Esophagus (tissue), 2 donors: Measurements from ENCODE around the gene RGPD8. TPM values are rescaled to one million over a fixed set of nuclear protein-coding genes. Genes with fewer than 3 reads are reported as not detected.
"Not testable (repeated sequence)": the region's sequence is repeated elsewhere in the genome, so short reads cannot be mapped to it uniquely, and the experiment has no call there.

Experiments
- H3K27ac ChIP-seq, 2 donors: one replicate each; pipeline ENCODE4 v1.5.1; 2013; ENCODE audit warnings: low read depth in 2 of 2, mild to moderate bottlenecking in 2 of 2, inconsistent platforms in 1 of 2, low read length in 1 of 2, moderate library complexity in 1 of 2
- H3K27me3 ChIP-seq, 2 donors: one replicate each; pipeline ENCODE4 v1.6.1; 2013; ENCODE audit warnings: low read length in 2 of 2, control low read depth in 1 of 2, mild to moderate bottlenecking in 1 of 2; ENCODE audit not compliant: insufficient read depth in 2 of 2, control insufficient read depth in 1 of 2
- H3K36me3 ChIP-seq, 2 donors: one replicate each; pipeline ENCODE4 v1.6.1; 2013; ENCODE audit warnings: low read length in 1 of 2; ENCODE audit not compliant: control insufficient read depth in 2 of 2, insufficient read depth in 2 of 2
- H3K4me1 ChIP-seq, 2 donors: one replicate each; pipeline ENCODE4 v1.6.1; 2013; ENCODE audit warnings: low read length in 1 of 2; ENCODE audit not compliant: control insufficient read depth in 2 of 2, insufficient read depth in 2 of 2
- H3K4me3 ChIP-seq, 2 donors: one replicate each; pipeline ENCODE4 v1.5.1; 2013; ENCODE audit warnings: low read length in 2 of 2, mild to moderate bottlenecking in 2 of 2, low read depth in 1 of 2, moderate library complexity in 1 of 2
- H3K9me3 ChIP-seq, 2 donors: one replicate each; pipeline ENCODE4 v1.6.1; 2013; ENCODE audit warnings: mild to moderate bottlenecking in 2 of 2, low read depth in 1 of 2, low read length in 1 of 2, moderate library complexity in 1 of 2; ENCODE audit not compliant: control insufficient read depth in 2 of 2, insufficient read depth in 1 of 2
- WGBS, 2 donors: extraction: QIAGEN DNeasy Blood & Tissue Kit; methylation state at CpG; one replicate each; pipeline ENCODE4 v1.1.7; 2013; 5-methylcytosine and 5-hydroxymethylcytosine counted together
- polyA plus RNA-seq, 2 donors: library from polyadenylated mRNA; stranded (reverse); fragments of 200-250 nt; gene quantifications; one replicate each; pipeline ENCODE4 v1.2.3, GENCODE V29; 2013
- donor health status: healthy with polysubstance abuse.
- donor health status: Bipolar disorder and iron deficiency.

Gene RGPD8
- polyA plus RNA-seq, 2 donors: 0.34 to 1.0 TPM

DNA sequence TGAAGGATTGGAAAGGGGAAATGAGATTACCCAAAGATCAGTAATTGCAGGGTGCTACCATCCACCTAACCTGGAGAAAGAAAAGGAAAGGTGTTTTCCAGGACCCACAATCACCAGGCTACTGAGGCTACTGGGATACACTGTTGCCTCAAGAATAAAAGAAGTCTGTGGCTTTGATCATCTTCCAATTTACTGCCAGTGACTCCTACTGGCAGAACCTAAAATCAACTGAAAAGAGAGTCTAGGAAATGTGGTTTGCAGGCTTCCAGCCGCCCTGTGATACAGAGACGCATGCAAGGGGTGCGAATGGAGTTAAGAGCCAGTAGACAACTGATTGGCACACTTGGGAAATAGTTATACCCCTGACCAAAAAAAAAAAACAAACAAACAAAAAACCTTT is 31.9 kb upstream of the RGPD8 start:
- no peaks in the 10 kb centered on the region for H3K36me3 ChIP-seq
- H3K9me3 ChIP-seq: no peaks in the 10 kb centered on the region
- no peak overlapping the region for H3K4me3 ChIP-seq
- H3K27me3 ChIP-seq: no peaks in the 10 kb centered on the region
- no peaks in the 10 kb centered on the region for H3K4me1 ChIP-seq
- WGBS, 2 donors: 76 to 83% methylated on average over 3 of the region's 3 CpGs
- no peak overlapping the region for H3K27ac ChIP-seq

DNA sequence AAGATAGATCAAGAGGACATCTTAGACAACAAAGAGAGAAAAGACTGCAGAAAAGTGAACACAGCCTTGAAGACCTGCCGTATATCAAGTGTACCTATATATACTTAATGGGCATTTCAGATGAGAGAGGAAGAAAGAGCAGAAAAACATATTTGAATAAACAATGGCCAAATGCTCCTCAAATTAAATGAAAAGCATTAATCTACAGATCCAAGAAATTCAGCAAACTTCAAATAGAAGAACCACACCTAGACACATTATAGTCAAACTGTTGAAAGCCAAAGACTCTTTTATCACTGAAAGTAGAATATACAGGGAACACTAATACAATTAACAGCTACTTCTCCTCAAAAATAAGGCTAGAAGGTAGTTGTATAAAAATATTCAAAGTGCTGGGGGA is 29.8 kb upstream of the RGPD8 start:
- H3K4me1 ChIP-seq: no peaks in the 10 kb centered on the region
- H3K4me3 ChIP-seq: no peak overlapping the region
- H3K27ac ChIP-seq: no peak overlapping the region
- no peaks in the 10 kb centered on the region for H3K9me3 ChIP-seq
- no peaks in the 10 kb centered on the region for H3K36me3 ChIP-seq
- 100% methylated on average over 1 of the region's 1 CpG for WGBS, 2 donors
- no peaks in the 10 kb centered on the region for H3K27me3 ChIP-seq

DNA sequence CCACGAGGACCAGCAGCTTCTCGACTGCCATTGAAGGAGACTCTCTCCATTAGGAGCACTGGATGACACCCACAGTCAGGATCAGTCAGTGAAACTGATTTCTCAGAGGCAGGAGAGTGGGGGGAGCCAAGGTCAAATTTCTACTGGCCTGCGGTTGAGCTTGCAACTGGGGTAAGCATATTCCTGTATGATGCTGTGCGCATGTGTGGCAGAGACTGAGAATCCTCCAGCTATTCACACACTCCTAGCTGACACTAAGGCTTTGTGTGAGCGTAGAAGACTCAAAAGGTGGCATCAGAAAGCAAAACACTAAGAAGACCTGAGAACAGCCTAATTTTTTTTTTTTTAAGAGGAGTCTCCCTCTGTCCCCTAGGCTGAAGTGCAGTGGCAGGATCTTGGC is 28.7 kb upstream of the RGPD8 start:
- no peaks in the 10 kb centered on the region for H3K36me3 ChIP-seq
- no peaks in the 10 kb centered on the region for H3K9me3 ChIP-seq
- 77 to 82% methylated on average over 5 of the region's 5 CpGs for WGBS, 2 donors
- H3K4me1 ChIP-seq: no peaks in the 10 kb centered on the region
- no peak overlapping the region for H3K4me3 ChIP-seq
- H3K27me3 ChIP-seq: no peaks in the 10 kb centered on the region
- H3K27ac ChIP-seq: no peak overlapping the region

DNA sequence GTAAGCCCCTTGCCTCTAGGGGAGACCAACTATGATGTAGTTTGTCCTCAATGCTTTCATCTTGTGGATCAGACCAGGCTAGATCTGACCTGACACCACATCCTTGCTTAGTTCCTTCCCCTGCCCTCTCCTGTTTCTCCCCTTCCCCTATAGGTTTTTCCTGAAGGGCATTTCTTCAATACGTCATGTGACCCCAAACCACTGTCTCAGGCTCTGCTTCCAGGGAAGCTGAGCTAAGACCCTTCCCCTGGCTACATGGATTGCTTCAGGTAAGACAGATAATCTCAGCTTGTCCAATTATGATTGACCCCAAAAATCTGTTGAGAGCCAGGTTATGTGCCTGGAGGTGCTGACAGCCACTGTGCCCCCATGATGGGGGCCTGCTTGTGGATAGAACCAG is 25.9 kb upstream of the RGPD8 start:
- H3K9me3 ChIP-seq: no peaks in the 10 kb centered on the region
- no peaks in the 10 kb centered on the region for H3K4me1 ChIP-seq
- no peak overlapping the region for H3K27ac ChIP-seq
- no peak overlapping the region for H3K4me3 ChIP-seq
- H3K27me3 ChIP-seq: no peaks in the 10 kb centered on the region
- H3K36me3 ChIP-seq: no peaks in the 10 kb centered on the region
- WGBS, 2 donors: 92 to 100% methylated on average over 1 of the region's 1 CpG

DNA sequence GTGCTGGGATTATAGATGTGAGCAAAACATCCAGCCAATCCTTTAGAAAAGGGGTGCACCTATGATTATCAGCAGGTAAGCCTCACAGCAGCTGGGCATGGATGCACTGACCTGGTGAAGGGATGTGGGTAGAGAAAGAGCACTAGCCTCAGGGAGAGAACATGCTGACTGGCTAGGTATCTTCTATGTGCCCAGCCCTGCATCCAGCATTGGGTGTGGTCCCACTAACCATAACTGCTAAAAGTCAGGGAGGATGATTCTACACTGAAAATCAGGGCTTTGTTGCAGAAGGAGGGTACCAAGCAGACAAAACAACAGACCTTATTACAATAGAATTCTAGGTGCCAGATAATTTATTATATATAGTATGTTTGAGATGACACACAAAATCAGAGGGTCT is 21.1 kb upstream of the RGPD8 start:
- no peaks in the 10 kb centered on the region for H3K36me3 ChIP-seq
- no peak overlapping the region for H3K4me3 ChIP-seq
- no peak overlapping the region for H3K27ac ChIP-seq

DNA sequence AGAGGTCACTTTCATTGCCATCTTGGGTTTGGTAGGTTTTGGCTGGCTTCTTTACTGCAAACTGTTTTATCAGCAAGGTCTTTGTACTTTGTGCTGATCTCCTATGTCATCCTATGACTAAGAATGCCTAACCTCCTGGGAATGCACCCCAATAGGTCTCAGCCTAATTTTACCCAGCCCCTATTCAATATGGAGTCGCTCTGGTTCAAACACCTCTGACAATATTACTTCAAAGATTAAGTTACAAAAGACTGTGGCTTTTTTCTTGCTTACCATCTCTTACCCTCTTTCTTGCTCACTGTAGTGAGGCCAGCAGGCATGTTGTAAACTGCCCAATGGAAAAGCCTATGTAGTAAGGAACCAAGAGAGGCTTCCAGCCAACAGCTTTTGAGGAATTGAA is 17.9 kb upstream of the RGPD8 start:
- Histone ChIP-seq H3K27me3 (no peaks in the 10 kb centered on the region), H3K4me1 (no peaks in the 10 kb centered on the region), H3K9me3 (peaks cover 0 to 4% of the 10 kb centered on the region in 2 donors), H3K36me3 (no peaks in the 10 kb centered on the region), H3K4me3 (no peak overlapping the region), H3K27ac (no peak overlapping the region)
- 68 to 89% methylated on average over 1 of the region's 1 CpG for WGBS, 2 donors

More for the DNA sequence above, 21.1 kb upstream of the RGPD8 start:
- H3K4me1 ChIP-seq: no peaks in the 10 kb centered on the region
- no peaks in the 10 kb centered on the region for H3K27me3 ChIP-seq
- peaks cover 0 to 4% of the 10 kb centered on the region in 2 donors for H3K9me3 ChIP-seq

DNA sequence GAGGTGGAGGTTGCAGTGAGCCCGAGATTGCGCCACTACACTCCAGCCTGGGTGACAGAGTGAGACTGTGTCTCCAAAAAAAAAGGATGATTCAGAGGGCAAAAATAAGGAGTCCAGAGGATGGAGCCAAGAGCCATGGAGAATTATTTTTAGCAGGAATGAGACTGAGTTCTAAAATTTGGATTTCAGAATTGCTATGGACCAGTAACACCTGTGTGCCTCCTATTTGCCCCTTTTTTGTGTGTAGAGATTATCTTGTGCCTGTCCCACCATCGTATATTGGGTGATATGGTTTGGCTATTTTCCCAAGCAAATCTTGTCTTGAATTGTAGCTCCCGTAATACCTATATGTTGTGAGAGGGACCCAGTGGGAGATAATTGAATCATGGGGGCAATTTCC is 16.4 kb upstream of the RGPD8 start:
- no peaks in the 10 kb centered on the region for H3K36me3 ChIP-seq
- H3K27ac ChIP-seq: no peak overlapping the region
- peaks cover 0 to 4% of the 10 kb centered on the region in 2 donors for H3K9me3 ChIP-seq
- 94% methylated on average over 4 of the region's 4 CpGs for WGBS, 2 donors
- H3K27me3 ChIP-seq: no peaks in the 10 kb centered on the region
- H3K4me3 ChIP-seq: no peak overlapping the region
- H3K4me1 ChIP-seq: no peaks in the 10 kb centered on the region

DNA sequence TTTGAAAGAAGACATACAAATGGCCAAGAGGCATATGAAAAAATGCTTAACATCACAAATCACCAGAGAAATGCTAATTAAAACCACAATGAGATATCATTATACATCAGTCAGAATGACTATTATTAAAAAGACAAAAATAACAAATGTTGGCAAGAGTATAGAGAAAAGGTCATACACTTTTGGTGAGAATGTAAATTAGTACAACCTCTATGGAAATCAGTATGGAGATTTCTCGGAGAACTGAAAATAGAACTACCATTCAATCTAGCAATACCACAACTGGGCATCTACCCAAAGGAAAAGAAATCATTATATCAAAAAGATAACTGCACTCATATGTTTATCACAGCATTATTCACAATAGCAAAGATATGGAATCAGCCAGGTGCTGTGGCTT is 10.8 kb upstream of the RGPD8 start:
- not testable (repeated sequence) for H3K9me3 ChIP-seq, H3K4me3 ChIP-seq

DNA sequence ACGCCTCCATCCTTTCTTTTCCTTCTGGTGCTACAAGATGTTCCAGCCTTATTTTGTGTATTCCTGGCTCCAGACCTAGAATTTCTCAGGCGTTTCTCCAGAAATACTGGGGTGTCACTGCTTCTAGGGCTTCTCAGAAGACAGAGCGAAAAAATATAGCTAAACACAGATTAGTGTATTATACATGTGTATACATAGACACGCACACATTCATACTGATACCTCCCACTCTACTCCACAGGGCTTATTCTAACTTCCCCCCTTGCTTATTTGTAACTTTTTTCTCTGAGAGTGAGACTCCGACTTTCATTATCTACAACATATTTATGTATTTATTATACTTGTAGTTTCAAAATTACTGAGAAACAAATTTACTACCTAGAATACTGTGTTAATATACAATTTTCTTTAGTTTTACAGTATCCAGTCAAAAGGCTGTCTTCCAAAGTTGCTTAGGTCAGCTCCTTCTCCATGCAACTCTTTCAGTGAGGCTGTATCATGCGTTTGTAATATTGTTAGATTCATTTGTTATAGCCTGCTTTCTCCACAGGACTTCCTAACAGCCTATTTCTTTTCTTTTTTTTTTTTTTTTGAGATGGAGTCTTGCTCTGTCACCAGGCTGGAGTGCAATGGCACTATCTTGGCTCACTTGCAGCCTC is 5.3 kb upstream of the RGPD8 start:
- not testable (repeated sequence) for H3K36me3 ChIP-seq, H3K4me3 ChIP-seq, H3K27me3 ChIP-seq, H3K27ac ChIP-seq, H3K9me3 ChIP-seq, H3K4me1 ChIP-seq
- 67 to 73% methylated on average over 6 of the region's 6 CpGs for WGBS, 2 donors

More for the DNA sequence above, 10.8 kb upstream of the RGPD8 start:
- H3K36me3 ChIP-seq, H3K27me3 ChIP-seq, H3K4me1 ChIP-seq, H3K27ac ChIP-seq: not testable (repeated sequence)
- WGBS, 2 donors: no CpG with 5 or more reads among the region's 1 CpG

DNA sequence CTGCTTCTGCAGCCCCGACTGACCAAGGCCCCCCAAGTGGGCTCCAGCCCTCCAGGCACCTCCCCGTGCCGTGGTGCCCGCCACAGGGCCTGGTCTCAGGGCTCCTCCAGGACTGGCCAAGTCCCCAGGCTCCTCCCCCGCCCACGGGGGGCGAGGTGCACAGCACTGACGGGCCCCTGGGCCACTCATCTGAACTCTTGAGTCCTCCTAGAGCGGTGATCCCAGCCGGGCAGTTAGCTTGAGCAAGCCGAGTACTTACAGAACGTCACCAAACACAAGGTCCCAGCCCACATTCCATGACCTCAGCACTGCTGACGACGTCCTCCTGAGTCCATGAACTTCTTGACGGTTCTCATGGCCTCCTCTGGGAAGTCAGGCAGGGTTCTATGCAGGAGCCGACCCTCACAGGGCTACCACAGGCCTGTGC is 4.0 kb upstream of the RGPD8 start:
- not testable (repeated sequence) for H3K4me3 ChIP-seq, H3K27ac ChIP-seq, H3K4me1 ChIP-seq, H3K36me3 ChIP-seq, H3K27me3 ChIP-seq, H3K9me3 ChIP-seq
- WGBS, 2 donors: 61 to 78% methylated on average over 12 to 16 of the region's 16 CpGs
